Panc1 (cell line): ENCODE measurements around the gene GPR141. TPM values are rescaled to one million over a fixed set of nuclear protein-coding genes. Genes with fewer than 3 reads are reported as not detected.

Experiments
- ATAC-seq: fragments of 200-7000 bp; cut with Tn5 transposase; 2 replicates; pipeline ENCODE4 v1.9.1; 2020; ENCODE audit warnings: mild to moderate bottlenecking, moderate library complexity
- BruUV-seq: library from RNA; stranded (reverse); fragments of 400-500 nt; replicated peaks from 2 replicates; lab custom pipeline; 2021; lab: Mats Ljungman, UMichigan
- CTCF ChIA-PET: fragments of 300-600 bp; sonication (Branson Sonifier 250); formaldehyde crosslinking; loops from one replicate; lab custom pipeline; 2022; ENCODE audit warnings: antibody characterized with exemption; lab: Charles Lee
- POLR2A ChIA-PET: fragments of 300-600 bp; sonication (Branson Sonifier 250); formaldehyde crosslinking; loops from one replicate; lab custom pipeline; 2022; ENCODE audit warnings: antibody characterized with exemption; lab: Charles Lee
- DNase-seq: peaks from one replicate; pipeline ENCODE4 v3.0.0-alpha.2; 2010; ENCODE audit warnings: low read depth, low spot score
- H3K27ac ChIP-seq: 2 replicates; pipeline ENCODE4 v1.5.1; 2011; ENCODE audit warnings: mild to moderate bottlenecking, low read length, inconsistent platforms
- H3K27me3 ChIP-seq: fragments of 200-500 bp; sonication (Bioruptor generic); 2 replicates; pipeline ENCODE4 v1.6.0; 2014; ENCODE audit warnings: low read length, inconsistent platforms; ENCODE audit not compliant: control insufficient read depth, insufficient read depth
- H3K36me3 ChIP-seq: fragments of 200-500 bp; sonication (Bioruptor generic); 2 replicates; pipeline ENCODE4 v1.5.1; 2014; ENCODE audit warnings: inconsistent platforms, mild to moderate bottlenecking, low read length, moderate library complexity; ENCODE audit not compliant: control insufficient read depth, insufficient read depth
- H3K4me1 ChIP-seq: 2 replicates; pipeline ENCODE4 v1.5.1; 2011; ENCODE audit warnings: inconsistent platforms, mild to moderate bottlenecking, low read length, moderate library complexity; ENCODE audit not compliant: control insufficient read depth, insufficient read depth
- H3K4me3 ChIP-seq, 2 experiments: 2 replicates each; pipeline ENCODE4 v1.5.1; 2011 to 2012; ENCODE audit warnings: low read depth in 2 of 2, low read length in 2 of 2, mild to moderate bottlenecking in 2 of 2, inconsistent platforms in 1 of 2, moderate library complexity in 1 of 2
- H3K9me3 ChIP-seq: fragments of 200-500 bp; sonication (Bioruptor generic); 2 replicates; pipeline ENCODE4 v1.5.1; 2014; ENCODE audit warnings: low read depth, mild to moderate bottlenecking, inconsistent platforms, low read length, moderate library complexity; ENCODE audit not compliant: control insufficient read depth, insufficient read depth
- CTCF ChIP-seq: fragments of 450-650 bp; IDR thresholded peaks from 2 replicates; pipeline ENCODE4 v1.5.1; 2017; ENCODE audit warnings: mild to moderate bottlenecking
- POLR2AphosphoS5 ChIP-seq: IDR thresholded peaks from 2 replicates; pipeline ENCODE4 v1.6.1; 2012; ENCODE audit warnings: mild to moderate bottlenecking, low read depth, low read length, moderate library complexity
- REST ChIP-seq, 2 experiments: IDR thresholded peaks; 2 replicates each; pipeline ENCODE4 v1.6.1; 2011 to 2012; ENCODE audit warnings: low read depth in 2 of 2, control low read depth in 1 of 2, low read length in 1 of 2, mild to moderate bottlenecking in 1 of 2, moderate library complexity in 1 of 2; ENCODE audit not compliant: insufficient read depth in 1 of 2
- SIN3A ChIP-seq: IDR thresholded peaks from 2 replicates; pipeline ENCODE4 v1.6.1; 2012; ENCODE audit warnings: low read depth, mild to moderate bottlenecking, low read length, moderate library complexity, borderline replicate concordance; ENCODE audit not compliant: insufficient read depth
- TCF7L2 ChIP-seq: IDR thresholded peaks from 2 replicates; pipeline ENCODE4 v1.6.1; 2011; ENCODE audit warnings: mild to moderate bottlenecking, low read depth, low read length, inconsistent platforms
- in situ Hi-C: cut with HindIII; loops from 2 replicates; pipeline ENCODE4 v1.10.0; 2016; ENCODE audit warnings: low sequenced_read_pairs, low pct_unique_long_range_greater_than_20kb
- intact Hi-C: fragments of 100-400 bp; cut with micrococcal nuclease; formaldehyde crosslinking; loops from one replicate; pipeline ENCODE4 v1.10.0; 2022; ENCODE audit not compliant: unreplicated experiment
- total RNA-seq: library from RNA; stranded (reverse); gene quantifications from one replicate; pipeline ENCODE4 v1.2.1, GENCODE V29; 2021; ENCODE audit not compliant: unreplicated experiment

Gene GPR141
- total RNA-seq, 1 experiment from 2014 or later = not detected

GRCh38 chr7:37709631-37710509, 26.3 kb downstream of the GPR141 start:
- Histone ChIP-seq H3K4me3 (no peak overlapping the region), H3K27ac (no peak overlapping the region), H3K27me3 (no peaks in the 10 kb centered on the region), H3K9me3 (no peaks in the 10 kb centered on the region), H3K4me1 (no peaks in the 10 kb centered on the region), H3K36me3 (no peaks in the 10 kb centered on the region)
- POLR2A ChIA-PET = no interaction called here
- CTCF ChIA-PET = no interaction called here
- TF ChIP-seq POLR2AphosphoS5 = no peak
- no peak for TF ChIP-seq REST (IDR thresholded peaks at IDR 0.05; ENCODE audit: insufficient read depth in 1 of 2, low read depth in 2 of 2, low read length in 1 of 2)
- no peak for TF ChIP-seq TCF7L2
- no peak for TF ChIP-seq CTCF
- TF ChIP-seq SIN3A = no peak
- in situ Hi-C loops = no loop called here
- BruUV-seq = no TSS peak
- intact Hi-C loops = no loop called here
- ATAC-seq (no peak), DNase-seq (no peak)

DNA sequence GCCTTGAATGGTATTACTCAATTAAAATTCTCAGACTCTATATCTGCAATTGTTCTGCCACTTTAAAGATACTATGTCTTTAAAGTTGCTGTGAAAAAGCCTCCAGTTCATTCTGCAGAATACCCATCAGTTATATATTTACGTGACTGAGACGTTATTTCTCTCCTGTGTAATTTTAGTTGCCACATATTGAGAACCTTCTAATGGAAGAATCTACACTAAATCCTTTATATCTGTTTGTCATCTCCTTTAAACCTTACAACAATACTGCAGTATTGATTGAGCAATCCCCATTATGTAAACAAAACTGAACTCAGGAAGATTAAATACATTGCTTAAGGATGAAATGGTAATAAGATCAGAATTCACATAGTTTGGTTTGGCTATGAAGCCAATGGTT, 30.0 kb downstream of the GPR141 start:
- ChIA-PET POLR2A (no interaction called here), CTCF (no interaction called here)
- in situ Hi-C loops = no loop called here
- DNase-seq (no peak), ATAC-seq (no peak)
- no peak for TF ChIP-seq POLR2AphosphoS5
- TF ChIP-seq SIN3A = no peak
- TF ChIP-seq TCF7L2 = no peak
- no peak for TF ChIP-seq CTCF
- TF ChIP-seq REST (IDR thresholded peaks at IDR 0.05; ENCODE audit: insufficient read depth in 1 of 2, low read depth in 2 of 2, low read length in 1 of 2) = no peak
- no peak overlapping the region for H3K27ac ChIP-seq
- BruUV-seq = no TSS peak
- H3K4me3 ChIP-seq = no peak overlapping the region
- intact Hi-C loops = no loop called here
- no peaks in the 10 kb centered on the region for H3K27me3 ChIP-seq
- H3K4me1 ChIP-seq = no peaks in the 10 kb centered on the region
- H3K36me3 ChIP-seq = no peaks in the 10 kb centered on the region
- H3K9me3 ChIP-seq = no peaks in the 10 kb centered on the region
